Measurements from ENCODE around the gene CACNA2D3.

The CACNA2D3 gene

GRCh38 chr3:54936561-54936960 lies 814.2 kb downstream of the CACNA2D3 start:
- no peak for TF ChIP-seq SPI1 (IDR thresholded peaks at IDR 0.05; ENCODE audit: low read depth, low read length)
- no peak for TF ChIP-seq POLR2AphosphoS5 (IDR thresholded peaks at IDR 0.05; ENCODE audit: low read depth, low read length)
- TF ChIP-seq POLR2A (IDR thresholded peaks at IDR 0.05; ENCODE audit: low read depth, low read length): no peak
- TF ChIP-seq POU2F2 (IDR thresholded peaks at IDR 0.05; ENCODE audit: low read depth, low read length): no peak
- no peak for TF ChIP-seq PAX5 (IDR thresholded peaks at IDR 0.05; ENCODE audit: insufficient read depth, low read length, severe bottlenecking)
- TF ChIP-seq TAF1 (IDR thresholded peaks at IDR 0.05; ENCODE audit: low read depth, low read length): no peak
- FAIRE-seq (no peak), DNase-seq (ENCODE audit: insufficient read length, low spot score) (no peak)

- DNase-seq (ENCODE audit: insufficient read length, low spot score): no peak
These were observed 817.4 kb downstream of the CACNA2D3 start for GRCh38 chr3:54939557-54940300.

GRCh38 chr3:54940971-54941370 lies 818.6 kb downstream of the CACNA2D3 start:
- TF ChIP-seq TAF1 (IDR thresholded peaks at IDR 0.05; ENCODE audit: low read depth, low read length) (no peak), POLR2AphosphoS5 (IDR thresholded peaks at IDR 0.05; ENCODE audit: low read depth, low read length) (no peak), SPI1 (IDR thresholded peaks at IDR 0.05; ENCODE audit: low read depth, low read length) (no peak), POLR2A (IDR thresholded peaks at IDR 0.05; ENCODE audit: low read depth, low read length) (no peak), POU2F2 (IDR thresholded peaks at IDR 0.05; ENCODE audit: low read depth, low read length) (no peak), PAX5 (IDR thresholded peaks at IDR 0.05; ENCODE audit: insufficient read depth, low read length, severe bottlenecking) (no peak)
- DNase-seq (ENCODE audit: insufficient read length, low spot score) (no peak), FAIRE-seq (no peak)

More at GRCh38 chr3:54939557-54940300, 817.4 kb downstream of the CACNA2D3 start:
- FAIRE-seq: no peak
- TF ChIP-seq TAF1 (IDR thresholded peaks at IDR 0.05; ENCODE audit: low read depth, low read length) (no peak), PAX5 (IDR thresholded peaks at IDR 0.05; ENCODE audit: insufficient read depth, low read length, severe bottlenecking) (no peak), POLR2AphosphoS5 (IDR thresholded peaks at IDR 0.05; ENCODE audit: low read depth, low read length) (no peak), POLR2A (IDR thresholded peaks at IDR 0.05; ENCODE audit: low read depth, low read length) (no peak), SPI1 (IDR thresholded peaks at IDR 0.05; ENCODE audit: low read depth, low read length) (no peak), POU2F2 (IDR thresholded peaks at IDR 0.05; ENCODE audit: low read depth, low read length) (no peak)

GRCh38 chr3:54941690-54942362 lies 819.5 kb downstream of the CACNA2D3 start:
- FAIRE-seq (no peak), DNase-seq (ENCODE audit: insufficient read length, low spot score) (no peak)
- TF ChIP-seq POLR2A (IDR thresholded peaks at IDR 0.05; ENCODE audit: low read depth, low read length) (no peak), TAF1 (IDR thresholded peaks at IDR 0.05; ENCODE audit: low read depth, low read length) (no peak), POU2F2 (IDR thresholded peaks at IDR 0.05; ENCODE audit: low read depth, low read length) (no peak), POLR2AphosphoS5 (IDR thresholded peaks at IDR 0.05; ENCODE audit: low read depth, low read length) (no peak), SPI1 (IDR thresholded peaks at IDR 0.05; ENCODE audit: low read depth, low read length) (no peak), PAX5 (IDR thresholded peaks at IDR 0.05; ENCODE audit: insufficient read depth, low read length, severe bottlenecking) (no peak)

- FAIRE-seq: no peak
- no peak for TF ChIP-seq POLR2A (IDR thresholded peaks at IDR 0.05; ENCODE audit: low read depth, low read length)
- TF ChIP-seq POU2F2 (IDR thresholded peaks at IDR 0.05; ENCODE audit: low read depth, low read length): no peak
- no peak for TF ChIP-seq PAX5 (IDR thresholded peaks at IDR 0.05; ENCODE audit: insufficient read depth, low read length, severe bottlenecking)
- no peak for TF ChIP-seq POLR2AphosphoS5 (IDR thresholded peaks at IDR 0.05; ENCODE audit: low read depth, low read length)
- no peak for DNase-seq (ENCODE audit: insufficient read length, low spot score)
These were observed 827.2 kb downstream of the CACNA2D3 start for GRCh38 chr3:54949491-54950044.

- TF ChIP-seq PAX5 (IDR thresholded peaks at IDR 0.05; ENCODE audit: insufficient read depth, low read length, severe bottlenecking) (no peak), TAF1 (IDR thresholded peaks at IDR 0.05; ENCODE audit: low read depth, low read length) (no peak), POLR2A (IDR thresholded peaks at IDR 0.05; ENCODE audit: low read depth, low read length) (no peak), SPI1 (IDR thresholded peaks at IDR 0.05; ENCODE audit: low read depth, low read length) (no peak), POU2F2 (IDR thresholded peaks at IDR 0.05; ENCODE audit: low read depth, low read length) (no peak), POLR2AphosphoS5 (IDR thresholded peaks at IDR 0.05; ENCODE audit: low read depth, low read length) (no peak)
- DNase-seq (ENCODE audit: insufficient read length, low spot score): no peak
- no peak for FAIRE-seq
These were observed 828.1 kb downstream of the CACNA2D3 start for GRCh38 chr3:54950391-54951003.

GRCh38 chr3:54951405-54951804 lies 829.1 kb downstream of the CACNA2D3 start:
- DNase-seq (ENCODE audit: insufficient read length, low spot score): no peak
- FAIRE-seq: no peak
- TF ChIP-seq POU2F2 (IDR thresholded peaks at IDR 0.05; ENCODE audit: low read depth, low read length) (no peak), POLR2A (IDR thresholded peaks at IDR 0.05; ENCODE audit: low read depth, low read length) (no peak), SPI1 (IDR thresholded peaks at IDR 0.05; ENCODE audit: low read depth, low read length) (no peak), TAF1 (IDR thresholded peaks at IDR 0.05; ENCODE audit: low read depth, low read length) (no peak), POLR2AphosphoS5 (IDR thresholded peaks at IDR 0.05; ENCODE audit: low read depth, low read length) (no peak), PAX5 (IDR thresholded peaks at IDR 0.05; ENCODE audit: insufficient read depth, low read length, severe bottlenecking) (no peak)

GRCh38 chr3:54954022-54954421 lies 831.7 kb downstream of the CACNA2D3 start:
- DNase-seq (ENCODE audit: insufficient read length, low spot score) (no peak), FAIRE-seq (no peak)
- TF ChIP-seq POLR2A (IDR thresholded peaks at IDR 0.05; ENCODE audit: low read depth, low read length) (no peak), POU2F2 (IDR thresholded peaks at IDR 0.05; ENCODE audit: low read depth, low read length) (no peak), SPI1 (IDR thresholded peaks at IDR 0.05; ENCODE audit: low read depth, low read length) (no peak), TAF1 (IDR thresholded peaks at IDR 0.05; ENCODE audit: low read depth, low read length) (no peak), POLR2AphosphoS5 (IDR thresholded peaks at IDR 0.05; ENCODE audit: low read depth, low read length) (no peak), PAX5 (IDR thresholded peaks at IDR 0.05; ENCODE audit: insufficient read depth, low read length, severe bottlenecking) (no peak)

- no peak for DNase-seq (ENCODE audit: insufficient read length, low spot score)
- no peak for TF ChIP-seq PAX5 (IDR thresholded peaks at IDR 0.05; ENCODE audit: insufficient read depth, low read length, severe bottlenecking)
- no peak for TF ChIP-seq POU2F2 (IDR thresholded peaks at IDR 0.05; ENCODE audit: low read depth, low read length)
- TF ChIP-seq POLR2A (IDR thresholded peaks at IDR 0.05; ENCODE audit: low read depth, low read length): no peak
- no peak for TF ChIP-seq SPI1 (IDR thresholded peaks at IDR 0.05; ENCODE audit: low read depth, low read length)
- no peak for TF ChIP-seq POLR2AphosphoS5 (IDR thresholded peaks at IDR 0.05; ENCODE audit: low read depth, low read length)
- no peak for TF ChIP-seq TAF1 (IDR thresholded peaks at IDR 0.05; ENCODE audit: low read depth, low read length)
- FAIRE-seq: no peak
These were observed 832.2 kb downstream of the CACNA2D3 start for GRCh38 chr3:54954521-54954920.

Measured in GM12891 (cell line).